H1 (cell line): Measurements from ENCODE around the gene TMEM200B. TPM values are rescaled to one million over a fixed set of nuclear protein-coding genes. Genes with fewer than 3 reads are reported as not detected.

Experiments
- CTCF ChIA-PET: fragments of 300-600 bp; sonication (Branson Sonifier 250); formaldehyde crosslinking; loops from one replicate; lab custom pipeline; 2021; ENCODE audit not compliant: partially characterized antibody; lab: Charles Lee
- POLR2A ChIA-PET: fragments of 300-600 bp; sonication (Branson Sonifier 250); formaldehyde crosslinking; loops from one replicate; lab custom pipeline; 2021; ENCODE audit warnings: inconsistent platforms; ENCODE audit not compliant: partially characterized antibody; lab: Charles Lee
- DNase-seq, 2 experiments: peaks; one replicate each; pipeline versions ENCODE4 v3.0.0 to v3.0.0-alpha.2; 2010 to 2022; ENCODE audit warnings: low spot score in 2 of 2, low read depth in 1 of 2, mixed read lengths in 1 of 2
- FAIRE-seq: peaks from 2 replicates; lab custom pipeline; 2011; peaks lifted over from hg19 to GRCh38; lab: Jason Lieb, UNC
- H2AFZ ChIP-seq: 2 replicates; pipeline ENCODE4 v1.8.1; 2012; ENCODE audit warnings: low read length, inconsistent platforms
- H2AK5ac ChIP-seq: 2 replicates; pipeline ENCODE4 v1.6.1; 2013; ENCODE audit warnings: low read depth, low read length
- H2BK120ac ChIP-seq: replicated peaks from 2 replicates; pipeline ENCODE3; 2013; ENCODE audit warnings: low read depth, low read length, inconsistent platforms
- H2BK12ac ChIP-seq: 2 replicates; pipeline ENCODE4 v1.6.1; 2013; ENCODE audit warnings: low read depth, low read length
- H2BK15ac ChIP-seq: 2 replicates; pipeline ENCODE4 v1.6.1; 2013; ENCODE audit warnings: low read length
- H2BK20ac ChIP-seq: 2 replicates; pipeline ENCODE4 v1.6.1; 2013; ENCODE audit warnings: low read length
- H2BK5ac ChIP-seq: 2 replicates; pipeline ENCODE4 v1.6.1; 2013; ENCODE audit warnings: low read depth, low read length
- H3K14ac ChIP-seq: 2 replicates; pipeline ENCODE4 v1.6.1; 2013; ENCODE audit warnings: inconsistent platforms; ENCODE audit not compliant: insufficient read length
- H3K18ac ChIP-seq: 2 replicates; pipeline ENCODE4 v1.6.1; 2013; ENCODE audit warnings: low read length; ENCODE audit errors: extremely low read depth
- H3K23ac ChIP-seq: 2 replicates; pipeline ENCODE4 v1.6.1; 2013; ENCODE audit warnings: inconsistent platforms; ENCODE audit not compliant: insufficient read length
- H3K23me2 ChIP-seq: 2 replicates; pipeline ENCODE4 v1.6.1; 2013; ENCODE audit warnings: low read depth, low read length
- H3K27ac ChIP-seq: 2 replicates; pipeline ENCODE4 v1.6.1; 2011; ENCODE audit warnings: low read depth, low read length, inconsistent platforms
- H3K27me3 ChIP-seq, 4 experiments: replicated peaks in 1 of 4; 1 replicate in 1 of 4; 2 replicates in 3 of 4; pipeline versions ENCODE4 v1.6.1 to v1.8.1; 2011 to 2013; ENCODE audit warnings: low read length in 3 of 4, mild to moderate bottlenecking in 3 of 4, inconsistent platforms in 2 of 4, mixed read lengths in 2 of 4, moderate library complexity in 1 of 4; ENCODE audit not compliant: control insufficient read depth in 3 of 4, insufficient read depth in 3 of 4; ENCODE audit errors: extremely low read depth in 1 of 4
- H3K36me3 ChIP-seq, 4 experiments: 2 replicates each; pipeline versions ENCODE4 v1.6.1 to v1.8.1; 2011 to 2013; ENCODE audit warnings: mild to moderate bottlenecking in 4 of 4, low read length in 3 of 4, moderate library complexity in 2 of 4, control low read depth in 1 of 4, inconsistent platforms in 1 of 4; ENCODE audit not compliant: insufficient read depth in 4 of 4, control insufficient read depth in 2 of 4
- H3K4ac ChIP-seq: replicated peaks from 2 replicates; pipeline ENCODE3; 2013; ENCODE audit warnings: low read length, low read depth, mixed read lengths, inconsistent platforms; ENCODE audit not compliant: insufficient read length
- H3K4me1 ChIP-seq, 4 experiments: replicated peaks in 1 of 4; 1 replicate in 1 of 4; 2 replicates in 3 of 4; pipeline versions ENCODE4 v1.6.1 to v1.8.1; 2011 to 2013; ENCODE audit warnings: low read length in 3 of 4, inconsistent platforms in 2 of 4, mixed read lengths in 1 of 4; ENCODE audit not compliant: insufficient read depth in 4 of 4, control insufficient read depth in 3 of 4
- H3K4me2 ChIP-seq, 2 experiments: 2 replicates each; pipeline versions ENCODE4 v1.6.1 to v1.8.1; 2011 to 2013; ENCODE audit warnings: low read depth in 2 of 2, low read length in 2 of 2, control low read depth in 1 of 2, inconsistent platforms in 1 of 2, mild to moderate bottlenecking in 1 of 2; ENCODE audit not compliant: insufficient read depth in 1 of 2
- H3K4me3 ChIP-seq, 4 experiments: fragments of 200-600, 300-600 bp in 1 of 4; sonication (generic), shearing (Covaris generic), sonication (Bioruptor Twin) in 1 of 4; 2 replicates each; pipeline versions ENCODE4 v1.5.1 to v1.8.1; 2011 to 2016; ENCODE audit warnings: low read length in 4 of 4, low read depth in 3 of 4, control low read depth in 2 of 4, inconsistent platforms in 2 of 4, mild to moderate bottlenecking in 2 of 4, mixed read lengths in 1 of 4, moderate library complexity in 1 of 4; ENCODE audit not compliant: insufficient read depth in 2 of 4; ENCODE audit errors: extremely low read depth in 1 of 4
- H3K56ac ChIP-seq: replicated peaks from 2 replicates; pipeline ENCODE3; 2013; ENCODE audit warnings: low read depth, mild to moderate bottlenecking, mixed read lengths, low read length, inconsistent platforms; ENCODE audit not compliant: insufficient read length
- H3K79me1 ChIP-seq: 2 replicates; pipeline ENCODE4 v1.6.1; 2013; ENCODE audit warnings: low read depth, low read length, control low read depth
- H3K79me2 ChIP-seq, 2 experiments: 2 replicates each; pipeline versions ENCODE4 v1.6.1 to v1.8.1; 2012 to 2013; ENCODE audit warnings: low read length in 2 of 2, mild to moderate bottlenecking in 2 of 2, inconsistent platforms in 1 of 2; ENCODE audit not compliant: insufficient read depth in 2 of 2, control insufficient read depth in 1 of 2
- H3K9ac ChIP-seq, 4 experiments: replicated peaks in 1 of 4; 1 replicate in 1 of 4; 2 replicates in 3 of 4; pipeline versions ENCODE4 v1.6.1 to v1.8.1; 2011 to 2013; ENCODE audit warnings: low read depth in 3 of 4, low read length in 3 of 4, control low read depth in 2 of 4, mild to moderate bottlenecking in 2 of 4, moderate library complexity in 2 of 4, inconsistent platforms in 1 of 4; ENCODE audit errors: extremely low read depth in 1 of 4
- H3K9me3 ChIP-seq, 2 experiments: 2 replicates each; pipeline versions ENCODE4 v1.6.1 to v1.8.1; 2012 to 2013; ENCODE audit warnings: mild to moderate bottlenecking in 2 of 2, moderate library complexity in 2 of 2, control low read depth in 1 of 2, inconsistent platforms in 1 of 2, low read depth in 1 of 2, low read length in 1 of 2, mixed read lengths in 1 of 2; ENCODE audit not compliant: insufficient read depth in 2 of 2
- H4K20me1 ChIP-seq, 2 experiments: replicated peaks in 1 of 2; 2 replicates each; pipeline versions ENCODE3 to v1.8.1; 2011 to 2013; ENCODE audit warnings: inconsistent platforms in 2 of 2, low read length in 2 of 2, mild to moderate bottlenecking in 1 of 2; ENCODE audit not compliant: insufficient read depth in 2 of 2, control insufficient read depth in 1 of 2
- H4K5ac ChIP-seq: 2 replicates; pipeline ENCODE4 v1.6.1; 2013; ENCODE audit warnings: low read length, low read depth, mixed read lengths, inconsistent platforms; ENCODE audit not compliant: insufficient read length
- H4K8ac ChIP-seq: 2 replicates; pipeline ENCODE4 v1.8.0; 2013; ENCODE audit warnings: mild to moderate bottlenecking, moderate library complexity, low read length, inconsistent platforms; ENCODE audit not compliant: insufficient read depth; ENCODE audit errors: extremely low read depth
- H4K91ac ChIP-seq: replicated peaks from 2 replicates; pipeline ENCODE3; 2013; ENCODE audit warnings: low read length, mixed read lengths, inconsistent platforms; ENCODE audit not compliant: insufficient read length
- BACH1 ChIP-seq: IDR thresholded peaks from 2 replicates; pipeline ENCODE4 v1.6.1; 2012; ENCODE audit warnings: low read length, improper control_type of control experiment
- CREB1 ChIP-seq: IDR thresholded peaks from 2 replicates; pipeline ENCODE4 v1.6.1; 2012; ENCODE audit warnings: inconsistent platforms
- HDAC2 ChIP-seq, 2 experiments: fragments of 300-600 bp in 1 of 2; sonication (generic) in 1 of 2; IDR thresholded peaks; 2 replicates each; pipeline ENCODE4 v1.6.1; 2011 to 2012; ENCODE audit warnings: low read depth in 2 of 2, low read length in 2 of 2, mild to moderate bottlenecking in 2 of 2, moderate library complexity in 2 of 2, borderline replicate concordance in 1 of 2, inconsistent platforms in 1 of 2
- JUND ChIP-seq: IDR thresholded peaks from 2 replicates; pipeline ENCODE4 v1.6.1; 2011; ENCODE audit warnings: mild to moderate bottlenecking, improper control_type of control experiment, low read length
- RAD21 ChIP-seq, 2 experiments: IDR thresholded peaks in 1 of 2; conservative IDR thresholded peaks in 1 of 2; 2 replicates each; pipeline ENCODE4 v1.6.1; 2011; ENCODE audit warnings: low read depth in 2 of 2, low read length in 2 of 2, improper control_type of control experiment in 1 of 2, inconsistent platforms in 1 of 2, mild to moderate bottlenecking in 1 of 2, moderate library complexity in 1 of 2
- SP2 ChIP-seq: IDR thresholded peaks from 2 replicates; pipeline ENCODE4 v1.6.1; 2012; ENCODE audit warnings: mild to moderate bottlenecking, low read length, inconsistent platforms
- WGBS, 2 experiments: shearing (Covaris generic) in 1 of 2; methylation state at CpG; one replicate each; pipeline versions ENCODE4 v1.1.6 to v1.1.7; 2013 to 2015; ENCODE audit warnings: low lambda C conversion rate in 2 of 2, mixed read lengths in 2 of 2, inconsistent platforms in 1 of 2, low coverage in 1 of 2, missing lambda C conversion rate in 1 of 2; ENCODE audit not compliant: insufficient replicate concordance in 2 of 2, insufficient coverage in 1 of 2, insufficient read length in 1 of 2; ENCODE audit errors: extremely low coverage in 1 of 2, missing lambda C conversion rate in 1 of 2; 5-methylcytosine and 5-hydroxymethylcytosine counted together
- polyA plus RNA-seq, 7 experiments: library from polyadenylated mRNA; depleted of rRNA in 3 of 7; stranded (reverse) in 5 of 7; unstranded in 2 of 7; fragments of >200 nt in 5 of 7; fragments of 200-250 nt in 2 of 7; gene quantifications; 1 replicate in 5 of 7; 2 replicates in 1 of 7; 4 replicates in 1 of 7; pipeline versions ENCODE4 v1.2.1 to v1.2.3, GENCODE V29; 2011 to 2013; ENCODE audit warnings: missing spikeins in 2 of 7, mixed read lengths in 2 of 7
- total RNA-seq: library from RNA; stranded (reverse); fragmentation: NEBNext Ultra II Directional; extraction: Animal tissue kit (Norgen Biotek cat#: 25700); gene quantifications from 2 replicates; pipeline ENCODE4 v1.2.1, GENCODE V29; 2021
- TF ChIP-seq, protein P1 (sequence below), 3 experiments: IDR thresholded peaks; 1 replicate in 2 of 3; 2 replicates in 1 of 3; pipeline versions ENCODE4 v1.5.1 to v1.6.1; 2011; ENCODE audit warnings: low read length in 3 of 3, mild to moderate bottlenecking in 3 of 3, inconsistent platforms in 2 of 3, low read depth in 1 of 3, moderate library complexity in 1 of 3; ENCODE audit not compliant: insufficient read depth in 1 of 3; ENCODE audit errors: control extremely low read depth in 1 of 3
- TF ChIP-seq, protein P2 (sequence below): IDR thresholded peaks from 2 replicates; pipeline ENCODE4 v1.6.1; 2012; ENCODE audit warnings: inconsistent platforms

TMEM200B gene
- total and polyA plus RNA-seq, 2 of the 8 experiments (the other 6 are each of a cell fraction or from before 2014, with no cell fraction given), result 4.9 to 11.0 TPM

DNA sequence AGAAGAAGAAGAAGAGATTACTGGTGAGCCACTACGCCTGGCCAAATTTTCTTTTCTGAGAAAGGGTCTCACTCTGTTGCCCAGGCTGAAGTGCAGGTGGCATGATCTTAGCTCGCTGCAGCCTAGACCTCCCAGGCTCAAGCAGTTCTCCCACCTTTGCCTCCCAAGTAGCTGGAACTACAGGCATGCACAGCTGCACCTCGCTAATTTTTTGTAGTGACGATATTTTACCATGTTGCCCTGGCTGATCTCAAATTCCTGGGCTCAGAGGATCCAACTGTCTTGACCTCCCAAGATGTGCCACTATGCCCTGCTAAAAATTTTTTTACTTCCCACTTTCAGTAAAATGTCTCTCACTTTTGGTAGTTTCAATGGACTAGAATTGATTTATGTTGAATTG, 24.4 kb downstream of the TMEM200B start:
- Histone ChIP-seq H2AK5ac (no peak overlapping the region), H3K23me2 (no peaks in the 10 kb centered on the region), H3K9ac (no peak overlapping the region)
- TF ChIP-seq CREB1, result no peak
- no peak for TF ChIP-seq BACH1
- TF ChIP-seq, protein P1, sequence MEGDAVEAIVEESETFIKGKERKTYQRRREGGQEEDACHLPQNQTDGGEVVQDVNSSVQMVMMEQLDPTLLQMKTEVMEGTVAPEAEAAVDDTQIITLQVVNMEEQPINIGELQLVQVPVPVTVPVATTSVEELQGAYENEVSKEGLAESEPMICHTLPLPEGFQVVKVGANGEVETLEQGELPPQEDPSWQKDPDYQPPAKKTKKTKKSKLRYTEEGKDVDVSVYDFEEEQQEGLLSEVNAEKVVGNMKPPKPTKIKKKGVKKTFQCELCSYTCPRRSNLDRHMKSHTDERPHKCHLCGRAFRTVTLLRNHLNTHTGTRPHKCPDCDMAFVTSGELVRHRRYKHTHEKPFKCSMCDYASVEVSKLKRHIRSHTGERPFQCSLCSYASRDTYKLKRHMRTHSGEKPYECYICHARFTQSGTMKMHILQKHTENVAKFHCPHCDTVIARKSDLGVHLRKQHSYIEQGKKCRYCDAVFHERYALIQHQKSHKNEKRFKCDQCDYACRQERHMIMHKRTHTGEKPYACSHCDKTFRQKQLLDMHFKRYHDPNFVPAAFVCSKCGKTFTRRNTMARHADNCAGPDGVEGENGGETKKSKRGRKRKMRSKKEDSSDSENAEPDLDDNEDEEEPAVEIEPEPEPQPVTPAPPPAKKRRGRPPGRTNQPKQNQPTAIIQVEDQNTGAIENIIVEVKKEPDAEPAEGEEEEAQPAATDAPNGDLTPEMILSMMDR (IDR thresholded peaks at IDR 0.05; ENCODE audit: control extremely low read depth in 1 of 3, insufficient read depth in 1 of 3, low read depth in 1 of 3, low read length in 3 of 3), result no peak
- TF ChIP-seq HDAC2 (IDR thresholded peaks at IDR 0.05; ENCODE audit: borderline replicate concordance in 1 of 2, low read depth in 2 of 2, low read length in 2 of 2), result no peak
- no peak for TF ChIP-seq JUND
- TF ChIP-seq RAD21 (IDR thresholded peaks at IDR 0.05 in 1 of 2, conservative IDR thresholded peaks at IDR 0.05 in 1 of 2; ENCODE audit: low read depth in 2 of 2, low read length in 2 of 2), result no peak
- TF ChIP-seq, protein P2, sequence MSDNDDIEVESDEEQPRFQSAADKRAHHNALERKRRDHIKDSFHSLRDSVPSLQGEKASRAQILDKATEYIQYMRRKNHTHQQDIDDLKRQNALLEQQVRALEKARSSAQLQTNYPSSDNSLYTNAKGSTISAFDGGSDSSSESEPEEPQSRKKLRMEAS, result no peak
- TF ChIP-seq SP2, result no peak
- TF ChIP-seq, all 59 proteins: peak for 0
- Histone ChIP-seq H3K4me2 (no peak overlapping the region), H3K79me1 (no peaks in the 10 kb centered on the region), H3K23ac (no peak overlapping the region), H3K14ac (no peak overlapping the region), H3K27ac (no peak overlapping the region), H3K4me3 (no peak overlapping the region), H2BK20ac (no peak overlapping the region), H3K27me3 (no peaks in the 10 kb centered on the region), H2BK15ac (no peak overlapping the region), H3K4me1 (peaks cover 0 to 7% (median 1%) of the 10 kb centered on the region in 4 experiments; a peak in 2 of 7 replicates), H4K20me1 (no peaks in the 10 kb centered on the region), H3K18ac (no peak overlapping the region), H3K9me3 (no peaks in the 10 kb centered on the region), H2AFZ (no peak overlapping the region), H3K56ac (no peak overlapping the region), H2BK120ac (no peak overlapping the region), H2BK5ac (no peak overlapping the region), H4K8ac (no peak overlapping the region), H3K4ac (no peak overlapping the region), H4K91ac (no peak overlapping the region), H4K5ac (no peak overlapping the region), H3K36me3 (peaks cover 2 to 14% (median 6%) of the 10 kb centered on the region in 4 experiments; a peak in 7 of 8 replicates), H3K79me2 (no peaks in the 10 kb centered on the region), H2BK12ac (no peak overlapping the region)
- WGBS, 2 experiments, result 67% methylated on average over 4 of the region's 4 CpGs; no CpG with 5 or more reads in 1 of the 2 experiments
- CTCF ChIA-PET, result interaction anchor here (0.9 to 2.0 kb wide), 5 partner anchors 10 to 62 kb away, joined by 3 to 5 read pairs (median 3); no protein-coding TSS in a partner anchor
- FAIRE-seq, result no peak
- no peak for DNase-seq
- POLR2A ChIA-PET, result no interaction called here
